Stimulated activated CD4-positive, alpha-beta T cell treated with anti-CD3 and anti-CD28 coated beads, TNF-alpha, amount 100 ng/mL, for 48 hours (primary cell): ENCODE data around the gene IL1RAP.
A peak's percentile ranks its signal among the peaks of the same experiment; 100 is the strongest.

Source experiments
- DNase-seq, 3 donors: peaks; one replicate each; pipeline ENCODE4 v3.0.0-alpha.2; 2020; ENCODE audit warnings: low read depth in 3 of 3

IL1RAP gene

GRCh38 chr3:190542846-190543245 lies 29.0 kb downstream of the IL1RAP start:
- no peak for DNase-seq

- DNase-seq: no peak
Measured at GRCh38 chr3:190543671-190544070, 29.8 kb downstream of the IL1RAP start.

DNA sequence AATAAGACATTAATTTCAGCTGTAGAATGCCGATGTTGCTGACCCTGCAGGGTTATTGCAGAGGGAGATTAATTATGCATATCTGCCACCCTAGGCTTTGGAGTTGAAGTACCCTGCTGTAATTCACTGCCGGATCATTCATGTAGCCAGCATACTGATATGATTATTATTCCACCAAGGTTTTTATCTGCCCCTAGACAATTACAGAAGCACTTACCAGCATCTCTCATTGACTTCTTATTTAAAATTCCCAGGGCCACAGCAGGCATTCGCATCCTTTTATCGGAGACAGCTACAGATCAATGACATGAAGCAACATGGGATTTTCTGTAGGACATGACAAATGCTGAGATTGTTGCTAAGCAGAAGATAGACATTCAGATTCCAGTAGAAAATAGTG lies 31.3 kb downstream of the IL1RAP start:
- no peak for DNase-seq

GRCh38 chr3:190546881-190547510 lies 33.1 kb downstream of the IL1RAP start:
- no peak for DNase-seq

- DNase-seq: no peak
Measured at GRCh38 chr3:190548031-190548656, 34.3 kb downstream of the IL1RAP start.

DNA sequence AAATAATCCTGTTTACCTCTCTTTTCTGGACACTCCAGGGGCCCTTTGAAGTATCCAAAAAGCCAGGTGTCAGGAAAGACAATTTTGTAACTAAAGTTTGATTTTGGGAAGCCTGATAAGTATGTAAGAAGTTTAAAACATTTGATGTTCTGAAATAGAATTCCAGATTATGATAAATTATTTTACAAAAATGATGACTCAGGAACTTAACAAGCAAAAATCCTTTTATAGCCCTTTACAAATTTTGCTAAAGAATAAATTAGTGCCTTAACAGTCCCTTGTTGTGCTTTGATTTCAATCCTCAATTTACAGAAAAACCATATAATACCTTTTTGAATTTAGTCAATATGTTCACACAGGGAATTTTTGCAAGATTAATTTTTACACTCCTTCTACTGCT lies 38.1 kb downstream of the IL1RAP start:
- no peak for DNase-seq

- DNase-seq: no peak
Measured at GRCh38 chr3:190552969-190553759, 39.3 kb downstream of the IL1RAP start.

- no peak for DNase-seq
Measured at GRCh38 chr3:190554197-190554596, 40.3 kb downstream of the IL1RAP start.

DNA sequence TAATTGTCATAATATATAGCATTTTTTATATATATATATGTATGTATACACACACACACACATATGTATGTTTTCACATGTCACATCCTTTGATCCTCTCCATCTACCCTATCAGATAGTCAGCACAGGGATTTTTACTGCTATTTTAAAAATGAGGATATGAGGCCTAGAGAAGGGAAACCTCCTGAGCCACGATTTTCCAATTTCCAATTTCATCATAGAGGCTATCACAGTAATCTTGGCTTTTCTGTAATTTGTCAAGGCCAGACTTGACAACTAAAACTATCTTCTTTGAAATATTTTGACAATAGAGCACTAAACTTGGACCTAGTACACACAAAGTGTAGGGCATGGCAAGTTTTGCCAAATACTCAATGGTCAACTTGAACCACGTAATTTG lies 42.5 kb downstream of the IL1RAP start:
- no peak for DNase-seq

DNA sequence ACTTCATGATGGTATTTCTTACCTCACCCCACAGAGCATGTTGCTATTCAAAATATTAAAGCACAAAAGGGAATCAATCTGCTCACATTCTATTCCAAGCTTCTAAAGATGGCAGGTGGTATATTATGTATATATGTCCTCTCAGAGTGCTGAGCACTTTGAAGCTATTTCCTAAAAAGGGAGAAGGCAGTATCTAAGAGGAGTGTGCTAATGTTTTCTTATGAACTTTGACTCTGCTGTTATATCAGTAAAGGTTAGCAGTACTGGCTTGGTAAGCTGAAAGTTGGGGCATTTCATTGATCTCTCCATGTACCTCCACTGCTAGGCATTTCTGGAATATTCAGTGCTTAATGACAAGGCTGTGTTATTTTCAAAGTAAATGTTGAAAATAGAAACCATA lies 43.4 kb downstream of the IL1RAP start:
- no peak for DNase-seq

- DNase-seq: no peak
Measured at GRCh38 chr3:190558316-190558715, 44.4 kb downstream of the IL1RAP start.

GRCh38 chr3:190558796-190559195 lies 44.9 kb downstream of the IL1RAP start:
- DNase-seq: no peak

GRCh38 chr3:190560013-190560895 lies 46.4 kb downstream of the IL1RAP start:
- no peak for DNase-seq

- no peak for DNase-seq
Measured at GRCh38 chr3:190562866-190563510, 49.1 kb downstream of the IL1RAP start.

DNA sequence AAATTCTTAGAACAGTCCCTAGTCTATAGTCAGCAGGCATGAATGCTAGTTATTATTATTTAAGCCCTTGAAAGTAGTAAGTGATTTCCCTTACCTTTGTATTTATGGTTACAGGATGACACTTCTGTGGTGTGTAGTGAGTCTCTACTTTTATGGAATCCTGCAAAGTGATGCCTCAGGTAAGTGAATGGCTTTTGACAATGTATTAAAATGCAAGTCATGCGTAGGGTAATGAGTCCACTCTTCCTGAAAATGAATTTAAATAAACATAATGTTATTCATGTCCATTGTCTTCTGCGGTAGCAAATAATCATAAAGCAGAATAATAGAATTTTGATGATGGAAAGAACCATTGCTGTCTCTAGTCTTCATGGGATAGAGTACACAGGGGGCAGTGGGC lies 50.3 kb downstream of the IL1RAP start:
- DNase-seq: no peak

GRCh38 chr3:190566043-190566933 lies 52.4 kb downstream of the IL1RAP start:
- peak; percentile 52 to 81 (median 68) for DNase-seq

DNA sequence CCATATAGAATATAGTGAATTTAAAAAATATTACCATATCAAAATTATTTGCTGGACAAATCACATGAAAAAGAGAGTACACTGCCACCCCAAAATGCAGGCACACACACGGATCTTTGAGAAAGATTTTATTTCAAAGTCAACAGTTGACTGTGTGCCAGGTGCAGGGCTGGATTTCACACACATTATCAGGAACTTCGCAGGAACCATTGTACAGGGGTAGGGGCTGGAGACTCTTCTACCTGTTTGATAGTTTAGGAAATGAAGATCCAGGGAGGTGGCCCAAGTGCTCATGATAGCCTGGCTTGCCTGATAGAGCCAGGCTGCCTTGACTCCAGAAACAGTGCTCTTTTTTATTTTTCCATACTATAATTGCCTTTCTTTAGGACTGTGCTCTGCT lies 54.2 kb downstream of the IL1RAP start:
- DNase-seq: no peak

GRCh38 chr3:190574473-190574872 lies 60.6 kb downstream of the IL1RAP start:
- no peak for DNase-seq

GRCh38 chr3:190575437-190576185 lies 61.7 kb downstream of the IL1RAP start:
- no peak for DNase-seq

DNA sequence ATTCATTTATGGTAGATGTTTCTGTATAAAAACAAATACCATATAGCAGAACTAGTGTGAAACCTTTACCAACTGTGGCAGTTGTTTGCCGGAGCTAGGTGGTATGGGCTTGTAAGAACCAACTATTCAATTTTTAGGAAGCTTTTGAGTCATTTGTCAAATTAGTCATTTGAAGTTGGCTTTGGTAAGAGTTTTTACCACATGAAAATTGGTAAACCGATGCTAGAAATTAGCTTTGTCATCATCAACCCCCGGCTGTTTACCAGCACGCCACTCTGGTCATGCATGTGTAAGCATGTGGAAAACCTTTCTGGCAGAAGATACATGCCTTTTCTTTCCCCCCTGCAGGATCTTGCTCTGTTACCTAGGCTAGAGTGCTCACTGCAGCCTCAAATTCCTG lies 63.3 kb downstream of the IL1RAP start:
- DNase-seq: no peak
